Suprapubic skin (tissue), 4 donors: Measurements from ENCODE around the gene SLC2A9. TPM values are rescaled to one million over a fixed set of nuclear protein-coding genes. Genes with fewer than 3 reads are reported as not detected.
"Not testable (repeated sequence)": the region's sequence is repeated elsewhere in the genome, so short reads cannot be mapped to it uniquely, and the experiment has no call there.

Experiments used
- DNase-seq, 2 donors: peaks; one replicate each; pipeline ENCODE4 v3.0.0-alpha.2; 2019; ENCODE audit warnings: low spot score in 2 of 2
- H3K27ac ChIP-seq: fragments of 200-600 bp; sonication (generic); one replicate; pipeline ENCODE4 v1.5.1; 2019
- H3K27me3 ChIP-seq: fragments of 200-600 bp; sonication (generic); one replicate; pipeline ENCODE4 v1.5.1; 2019
- H3K36me3 ChIP-seq: fragments of 200-600 bp; sonication (generic); one replicate; pipeline ENCODE4 v1.5.1; 2019
- H3K4me1 ChIP-seq: fragments of 200-600 bp; sonication (generic); one replicate; pipeline ENCODE4 v1.5.1; 2019
- H3K4me3 ChIP-seq: fragments of 200-600 bp; sonication (generic); one replicate; pipeline ENCODE4 v1.5.1; 2019; ENCODE audit warnings: mild to moderate bottlenecking
- H3K9me3 ChIP-seq: fragments of 200-600 bp; sonication (generic); one replicate; pipeline ENCODE4 v1.5.1; 2019
- EP300 ChIP-seq: sonication (generic); formaldehyde crosslinking; IDR thresholded peaks from one replicate; pipeline ENCODE4 v1.6.1; 2017; ENCODE audit warnings: antibody characterized with exemption
- POLR2A ChIP-seq, 2 donors: fragments of 450-650 bp; IDR thresholded peaks; one replicate each; pipeline ENCODE4 v1.6.1; 2017; ENCODE audit warnings: antibody characterized with exemption in 2 of 2, mild to moderate bottlenecking in 2 of 2, moderate library complexity in 2 of 2
- POLR2AphosphoS5 ChIP-seq, 3 donors: sonication (generic); formaldehyde crosslinking; IDR thresholded peaks; one replicate each; pipeline ENCODE4 v1.6.1; 2017; ENCODE audit warnings: antibody characterized with exemption in 3 of 3
- WGBS: methylation state at CpG from one replicate; pipeline ENCODE4 v1.1.5; 2018; 5-methylcytosine and 5-hydroxymethylcytosine counted together
- total RNA-seq, 4 donors: library from RNA; depleted of rRNA; stranded (reverse); fragments of >200 nt; gene quantifications; one replicate each; pipeline ENCODE4 v1.1.0, GENCODE V29; 2016
- TF ChIP-seq, protein P1 (sequence below), 2 donors: fragments of 200-600 bp in 1 of 2; fragments of 450-650 bp in 1 of 2; sonication (generic) in 1 of 2; IDR thresholded peaks; one replicate each; pipeline ENCODE4 v1.5.1; 2016 to 2019; ENCODE audit warnings: antibody characterized with exemption in 2 of 2, mild to moderate bottlenecking in 1 of 2, moderate library complexity in 1 of 2

The SLC2A9 gene
- total RNA-seq, 4 donors from 2014 or later: 3.5 to 9.2 (median 8.1) TPM

GRCh38 chr4:9812501-9813340 is 208.6 kb downstream of the SLC2A9 start:
- WGBS: 43% methylated on average over 4 of the region's 4 CpGs
- H3K9me3 ChIP-seq: no peaks in the 10 kb centered on the region
- peaks cover 8% of the 10 kb centered on the region for H3K4me1 ChIP-seq
- TF ChIP-seq POLR2A (IDR thresholded peaks at IDR 0.05) (no peak), POLR2AphosphoS5 (IDR thresholded peaks at IDR 0.05) (no peak), EP300 (no peak)
- TF ChIP-seq, protein P1, sequence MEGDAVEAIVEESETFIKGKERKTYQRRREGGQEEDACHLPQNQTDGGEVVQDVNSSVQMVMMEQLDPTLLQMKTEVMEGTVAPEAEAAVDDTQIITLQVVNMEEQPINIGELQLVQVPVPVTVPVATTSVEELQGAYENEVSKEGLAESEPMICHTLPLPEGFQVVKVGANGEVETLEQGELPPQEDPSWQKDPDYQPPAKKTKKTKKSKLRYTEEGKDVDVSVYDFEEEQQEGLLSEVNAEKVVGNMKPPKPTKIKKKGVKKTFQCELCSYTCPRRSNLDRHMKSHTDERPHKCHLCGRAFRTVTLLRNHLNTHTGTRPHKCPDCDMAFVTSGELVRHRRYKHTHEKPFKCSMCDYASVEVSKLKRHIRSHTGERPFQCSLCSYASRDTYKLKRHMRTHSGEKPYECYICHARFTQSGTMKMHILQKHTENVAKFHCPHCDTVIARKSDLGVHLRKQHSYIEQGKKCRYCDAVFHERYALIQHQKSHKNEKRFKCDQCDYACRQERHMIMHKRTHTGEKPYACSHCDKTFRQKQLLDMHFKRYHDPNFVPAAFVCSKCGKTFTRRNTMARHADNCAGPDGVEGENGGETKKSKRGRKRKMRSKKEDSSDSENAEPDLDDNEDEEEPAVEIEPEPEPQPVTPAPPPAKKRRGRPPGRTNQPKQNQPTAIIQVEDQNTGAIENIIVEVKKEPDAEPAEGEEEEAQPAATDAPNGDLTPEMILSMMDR (IDR thresholded peaks at IDR 0.05): no peak
- H3K4me3 ChIP-seq: no peak overlapping the region
- DNase-seq: no peak
- H3K36me3 ChIP-seq: no peaks in the 10 kb centered on the region
- H3K27me3 ChIP-seq: no peaks in the 10 kb centered on the region
- H3K27ac ChIP-seq: no peak overlapping the region

DNA sequence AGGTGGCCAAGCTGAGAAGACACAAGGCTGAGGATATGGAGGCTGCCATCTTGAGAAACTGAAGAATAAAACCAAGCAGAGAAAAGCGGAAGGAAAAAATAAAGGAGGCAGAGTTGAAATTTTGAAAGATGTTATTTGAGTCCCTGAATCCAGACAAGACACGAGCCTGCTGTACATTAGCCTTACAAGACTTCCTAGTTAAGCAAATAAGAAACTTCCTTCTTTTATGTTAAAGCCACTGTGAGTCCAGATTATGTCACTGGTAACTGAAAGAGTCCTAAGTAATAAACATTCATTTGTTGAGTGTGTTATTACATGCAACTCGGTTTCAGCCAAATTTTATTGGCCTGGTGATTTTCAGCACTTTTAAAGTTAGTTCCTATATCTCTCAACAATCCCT is 209.5 kb downstream of the SLC2A9 start:
- 83% methylated on average over 3 of the region's 3 CpGs for WGBS
- no peak overlapping the region for H3K27ac ChIP-seq
- no peaks in the 10 kb centered on the region for H3K27me3 ChIP-seq

DNA sequence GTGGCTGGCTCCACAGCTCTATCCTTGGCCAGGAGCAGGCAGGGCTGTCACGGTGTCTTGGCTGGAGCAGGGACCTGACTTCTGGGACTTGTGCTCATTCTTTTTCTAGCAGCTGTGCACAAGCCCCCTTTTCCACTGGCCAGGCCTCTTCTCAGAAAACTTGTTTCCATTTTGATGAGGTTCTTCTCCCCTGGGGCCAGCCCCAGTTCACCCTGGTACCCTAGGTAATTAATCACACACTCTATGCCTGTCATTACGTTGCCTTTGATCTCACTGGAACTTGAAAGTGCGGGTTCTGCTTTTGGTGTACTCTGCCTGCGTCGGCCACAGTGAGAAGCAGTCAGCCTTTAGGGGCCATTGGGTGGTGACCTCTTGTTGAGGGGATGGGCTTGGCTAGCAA is 213.2 kb downstream of the SLC2A9 start:
- no peak for DNase-seq
- H3K9me3 ChIP-seq: no peaks in the 10 kb centered on the region
- no peak overlapping the region for H3K27ac ChIP-seq
- no peak overlapping the region for H3K4me3 ChIP-seq
- no peaks in the 10 kb centered on the region for H3K27me3 ChIP-seq
- H3K4me1 ChIP-seq: peaks cover 6% of the 10 kb centered on the region
- no peaks in the 10 kb centered on the region for H3K36me3 ChIP-seq
- 81% methylated on average over 5 of the region's 5 CpGs for WGBS
- no peak for TF ChIP-seq POLR2A (IDR thresholded peaks at IDR 0.05)
- TF ChIP-seq, protein P1 (IDR thresholded peaks at IDR 0.05): no peak
- TF ChIP-seq EP300: no peak
- TF ChIP-seq POLR2AphosphoS5 (IDR thresholded peaks at IDR 0.05): no peak

More for the DNA sequence above, 209.5 kb downstream of the SLC2A9 start:
- Histone ChIP-seq H3K9me3 (no peaks in the 10 kb centered on the region), H3K4me1 (peaks cover 8% of the 10 kb centered on the region), H3K4me3 (no peak overlapping the region), H3K36me3 (no peaks in the 10 kb centered on the region)
- no peak for DNase-seq
- TF ChIP-seq, protein P1 (IDR thresholded peaks at IDR 0.05): no peak
- TF ChIP-seq EP300: no peak
- no peak for TF ChIP-seq POLR2A (IDR thresholded peaks at IDR 0.05)
- TF ChIP-seq POLR2AphosphoS5 (IDR thresholded peaks at IDR 0.05): no peak

- no peaks in the 10 kb centered on the region for H3K27me3 ChIP-seq
- no peaks in the 10 kb centered on the region for H3K4me1 ChIP-seq
- no peaks in the 10 kb centered on the region for H3K9me3 ChIP-seq
- no peaks in the 10 kb centered on the region for H3K36me3 ChIP-seq
- TF ChIP-seq EP300 (no peak), POLR2A (IDR thresholded peaks at IDR 0.05) (no peak), POLR2AphosphoS5 (IDR thresholded peaks at IDR 0.05) (no peak)
- TF ChIP-seq, protein P1 (IDR thresholded peaks at IDR 0.05): no peak
- H3K27ac ChIP-seq: no peak overlapping the region
- DNase-seq: no peak
- WGBS: 94% methylated on average over 5 of the region's 5 CpGs
- no peak overlapping the region for H3K4me3 ChIP-seq
Measured at GRCh38 chr4:9804918-9805317, 216.4 kb downstream of the SLC2A9 start.

- H3K9me3 ChIP-seq: no peaks in the 10 kb centered on the region
- DNase-seq: no peak
- no peaks in the 10 kb centered on the region for H3K27me3 ChIP-seq
- no peaks in the 10 kb centered on the region for H3K36me3 ChIP-seq
- H3K27ac ChIP-seq: no peak overlapping the region
- no peaks in the 10 kb centered on the region for H3K4me1 ChIP-seq
- TF ChIP-seq EP300 (no peak), POLR2AphosphoS5 (IDR thresholded peaks at IDR 0.05) (no peak)
- TF ChIP-seq, protein P1 (IDR thresholded peaks at IDR 0.05): no peak
- 68% methylated on average over 4 of the region's 4 CpGs for WGBS
- H3K4me3 ChIP-seq: no peak overlapping the region
Measured at GRCh38 chr4:9800848-9801247, 220.4 kb downstream of the SLC2A9 start.

- not testable (repeated sequence) for H3K36me3 ChIP-seq, H3K27me3 ChIP-seq, H3K4me3 ChIP-seq, DNase-seq, H3K4me1 ChIP-seq, H3K9me3 ChIP-seq, H3K27ac ChIP-seq
- WGBS: 40% methylated on average over 2 of the region's 2 CpGs
Measured at GRCh38 chr4:9796641-9797040, 224.7 kb downstream of the SLC2A9 start.
